WTC11 (cell line): ENCODE results near the gene CADM1. TPM values are rescaled to one million over a fixed set of nuclear protein-coding genes. Genes with fewer than 3 reads are reported as not detected.
A peak's percentile ranks its signal among the peaks of the same experiment; 100 is the strongest.

ENCODE experiments used
- ATAC-seq: fragments of 200-7000 bp; cut with Tn5 transposase; 2 replicates; pipeline ENCODE4 v1.10.0; 2021; ENCODE audit warnings: mild to moderate bottlenecking, moderate library complexity
- CTCF ChIA-PET: fragments of 300-600 bp; sonication (Branson Sonifier 250); formaldehyde crosslinking; loops from one replicate; lab custom pipeline; 2021; ENCODE audit warnings: antibody characterized with exemption; lab: Charles Lee
- POLR2A ChIA-PET: fragments of 350-600 bp; sonication (Branson Sonifier 250); formaldehyde crosslinking; loops from one replicate; lab custom pipeline; 2021; ENCODE audit warnings: antibody characterized with exemption; lab: Charles Lee
- DNase-seq: peaks from one replicate; pipeline ENCODE4 v3.0.0; 2021; ENCODE audit warnings: low spot score
- H3K27ac Mint-ChIP-seq: 2 replicates; pipeline ENCODE4 v1.8.0; 2021; ENCODE audit warnings: mixed read lengths
- H3K27me3 Mint-ChIP-seq: 2 replicates; pipeline ENCODE4 v1.8.0; 2021; ENCODE audit warnings: low read depth, mild to moderate bottlenecking, moderate library complexity, mixed read lengths
- H3K36me3 Mint-ChIP-seq: 2 replicates; pipeline ENCODE4 v1.8.0; 2021; ENCODE audit warnings: mixed read lengths
- H3K4me1 Mint-ChIP-seq: 2 replicates; pipeline ENCODE4 v1.8.0; 2022; ENCODE audit warnings: mixed read lengths
- H3K4me3 Mint-ChIP-seq: 2 replicates; pipeline ENCODE4 v1.8.0; 2021; ENCODE audit warnings: mild to moderate bottlenecking, moderate library complexity, mixed read lengths
- H3K9me3 Mint-ChIP-seq: 2 replicates; pipeline ENCODE4 v1.8.0; 2021; ENCODE audit warnings: mixed read lengths
- AFF4 ChIP-seq: sonication (generic); formaldehyde crosslinking; IDR thresholded peaks from 2 replicates; pipeline ENCODE4 v1.8.1; 2023; ENCODE audit warnings: mild to moderate bottlenecking, missing genetic modification reagents, borderline replicate concordance
- ATF2 ChIP-seq: sonication (generic); formaldehyde crosslinking; IDR thresholded peaks from 2 replicates; pipeline ENCODE4 v1.8.1; 2022; ENCODE audit warnings: low read depth, missing genetic modification reagents, borderline replicate concordance
- CREB1 ChIP-seq: sonication (generic); formaldehyde crosslinking; IDR thresholded peaks from 2 replicates; pipeline ENCODE4 v1.8.0; 2023; ENCODE audit warnings: mild to moderate bottlenecking, missing genetic modification reagents
- IRF1 ChIP-seq: sonication (generic); formaldehyde crosslinking; IDR thresholded peaks from 2 replicates; pipeline ENCODE4 v1.8.0; 2023; ENCODE audit warnings: missing genetic modification reagents
- NFYB ChIP-seq: sonication (generic); formaldehyde crosslinking; conservative IDR thresholded peaks from 2 replicates; pipeline ENCODE4 v1.8.0; 2022; ENCODE audit warnings: low read depth, missing genetic modification reagents
- NR3C1 ChIP-seq: sonication (generic); formaldehyde crosslinking; conservative IDR thresholded peaks from 2 replicates; pipeline ENCODE4 v1.8.1; 2023; ENCODE audit warnings: low read depth, mild to moderate bottlenecking, missing genetic modification reagents
- USF2 ChIP-seq: sonication (generic); formaldehyde crosslinking; IDR thresholded peaks from 2 replicates; pipeline ENCODE4 v1.8.1; 2023; ENCODE audit warnings: mild to moderate bottlenecking, missing genetic modification reagents, moderate library complexity
- ZMAT4 ChIP-seq: fragments of 250-450 bp; sonication (Bioruptor Pico); IDR thresholded peaks from 2 replicates; pipeline ENCODE4 v1.9.0; 2021; ENCODE audit warnings: mild to moderate bottlenecking
- ZNF281 ChIP-seq: sonication (generic); formaldehyde crosslinking; IDR thresholded peaks from 2 replicates; pipeline ENCODE4 v1.8.0; 2023; ENCODE audit warnings: mild to moderate bottlenecking, missing genetic modification reagents
- ZNF396 ChIP-seq: fragments of 250-450 bp; sonication (Bioruptor Pico); IDR thresholded peaks from 2 replicates; pipeline ENCODE4 v1.8.0; 2021; ENCODE audit warnings: mild to moderate bottlenecking, moderate library complexity, borderline replicate concordance
- ZNF416 ChIP-seq: fragments of 250-450 bp; sonication (Bioruptor Pico); IDR thresholded peaks from 2 replicates; pipeline ENCODE4 v1.9.0; 2021; ENCODE audit warnings: mild to moderate bottlenecking, inconsistent platforms
- ZNF423 ChIP-seq: fragments of 250-450 bp; sonication (Bioruptor Pico); IDR thresholded peaks from 2 replicates; pipeline ENCODE4 v2.1.2; 2022; ENCODE audit warnings: mild to moderate bottlenecking, moderate library complexity
- ZNF671 ChIP-seq: fragments of 250-450 bp; sonication (Bioruptor Pico); IDR thresholded peaks from 2 replicates; pipeline ENCODE4 v1.8.0; 2021; ENCODE audit warnings: mild to moderate bottlenecking
- total RNA-seq: library from RNA; stranded (reverse); gene quantifications from 3 replicates; pipeline ENCODE4 v1.2.3, GENCODE V29; 2021
- TF ChIP-seq, protein P1 (sequence below): sonication (generic); formaldehyde crosslinking; IDR thresholded peaks from 2 replicates; pipeline ENCODE4 v1.8.0; 2022; ENCODE audit warnings: mild to moderate bottlenecking, missing genetic modification reagents
- TF ChIP-seq, protein P2 (sequence below): fragments of 200-600 bp; IDR thresholded peaks from 2 replicates; pipeline ENCODE4 v1.8.0; 2022; ENCODE audit warnings: antibody characterized with exemption
- TF ChIP-seq, protein P3 (sequence below): sonication (generic); formaldehyde crosslinking; IDR thresholded peaks from 2 replicates; pipeline ENCODE4 v1.8.1; 2023; ENCODE audit warnings: mild to moderate bottlenecking, missing genetic modification reagents

The CADM1 gene
- total RNA-seq, 1 experiment from 2014 or later, result 26.8 TPM

DNA sequence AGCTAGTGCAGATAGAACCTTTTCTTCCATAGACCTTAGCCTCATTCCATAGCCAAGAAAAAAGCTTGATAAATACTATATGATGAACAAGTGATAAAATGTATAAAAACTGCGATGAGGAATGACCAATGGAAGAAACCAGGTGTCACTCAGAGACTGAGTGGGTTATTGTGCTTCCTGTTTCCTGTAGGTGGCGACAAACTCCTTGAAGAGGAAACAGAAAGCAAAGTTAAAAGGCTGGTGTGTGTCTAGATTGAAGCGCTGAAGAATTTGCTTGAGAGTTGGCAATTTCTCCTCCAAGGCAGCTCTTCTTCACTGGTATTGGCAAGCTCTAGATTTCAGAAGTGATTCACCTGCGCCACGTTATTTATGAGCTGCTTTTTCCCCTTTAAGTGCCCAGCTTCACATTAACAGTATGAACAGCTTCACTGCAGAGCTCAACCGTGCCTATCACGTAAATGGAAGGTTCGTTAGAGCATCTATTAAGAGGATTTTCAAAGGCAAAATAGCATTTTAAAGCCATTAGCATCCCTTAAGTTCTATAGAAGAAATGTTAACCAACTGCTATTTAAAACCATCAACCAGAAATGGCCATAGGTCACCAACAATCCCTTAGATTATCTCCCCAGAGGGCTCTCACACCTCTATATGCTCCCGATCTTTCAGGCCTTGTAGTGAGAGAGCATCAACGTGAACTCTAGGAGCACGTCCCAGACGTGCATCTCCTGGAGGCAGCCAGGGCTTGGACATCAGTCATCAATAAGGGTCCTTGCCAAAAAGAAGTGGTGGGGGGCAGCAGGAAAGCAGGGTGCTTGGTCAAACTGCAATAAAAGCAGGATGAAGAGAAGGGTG is 179.4 kb downstream of the CADM1 start:
- no peak overlapping the region for H3K4me3 Mint-ChIP-seq
- peak; percentile 87 for ATAC-seq
- TF ChIP-seq NFYB (CRISPR knock-in tag) (no peak), ZNF416 (CRISPR knock-in tag) (no peak), ZNF671 (CRISPR knock-in tag) (no peak), ZMAT4 (CRISPR knock-in tag) (no peak), ZNF423 (CRISPR knock-in tag) (no peak), NR3C1 (no peak)
- TF ChIP-seq, protein P1, sequence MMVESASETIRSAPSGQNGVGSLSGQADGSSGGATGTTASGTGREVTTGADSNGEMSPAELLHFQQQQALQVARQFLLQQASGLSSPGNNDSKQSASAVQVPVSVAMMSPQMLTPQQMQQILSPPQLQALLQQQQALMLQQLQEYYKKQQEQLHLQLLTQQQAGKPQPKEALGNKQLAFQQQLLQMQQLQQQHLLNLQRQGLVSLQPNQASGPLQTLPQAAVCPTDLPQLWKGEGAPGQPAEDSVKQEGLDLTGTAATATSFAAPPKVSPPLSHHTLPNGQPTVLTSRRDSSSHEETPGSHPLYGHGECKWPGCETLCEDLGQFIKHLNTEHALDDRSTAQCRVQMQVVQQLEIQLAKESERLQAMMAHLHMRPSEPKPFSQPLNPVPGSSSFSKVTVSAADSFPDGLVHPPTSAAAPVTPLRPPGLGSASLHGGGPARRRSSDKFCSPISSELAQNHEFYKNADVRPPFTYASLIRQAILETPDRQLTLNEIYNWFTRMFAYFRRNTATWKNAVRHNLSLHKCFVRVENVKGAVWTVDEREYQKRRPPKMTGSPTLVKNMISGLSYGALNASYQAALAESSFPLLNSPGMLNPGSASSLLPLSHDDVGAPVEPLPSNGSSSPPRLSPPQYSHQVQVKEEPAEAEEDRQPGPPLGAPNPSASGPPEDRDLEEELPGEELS (CRISPR knock-in tag), result no peak
- TF ChIP-seq, protein P2, sequence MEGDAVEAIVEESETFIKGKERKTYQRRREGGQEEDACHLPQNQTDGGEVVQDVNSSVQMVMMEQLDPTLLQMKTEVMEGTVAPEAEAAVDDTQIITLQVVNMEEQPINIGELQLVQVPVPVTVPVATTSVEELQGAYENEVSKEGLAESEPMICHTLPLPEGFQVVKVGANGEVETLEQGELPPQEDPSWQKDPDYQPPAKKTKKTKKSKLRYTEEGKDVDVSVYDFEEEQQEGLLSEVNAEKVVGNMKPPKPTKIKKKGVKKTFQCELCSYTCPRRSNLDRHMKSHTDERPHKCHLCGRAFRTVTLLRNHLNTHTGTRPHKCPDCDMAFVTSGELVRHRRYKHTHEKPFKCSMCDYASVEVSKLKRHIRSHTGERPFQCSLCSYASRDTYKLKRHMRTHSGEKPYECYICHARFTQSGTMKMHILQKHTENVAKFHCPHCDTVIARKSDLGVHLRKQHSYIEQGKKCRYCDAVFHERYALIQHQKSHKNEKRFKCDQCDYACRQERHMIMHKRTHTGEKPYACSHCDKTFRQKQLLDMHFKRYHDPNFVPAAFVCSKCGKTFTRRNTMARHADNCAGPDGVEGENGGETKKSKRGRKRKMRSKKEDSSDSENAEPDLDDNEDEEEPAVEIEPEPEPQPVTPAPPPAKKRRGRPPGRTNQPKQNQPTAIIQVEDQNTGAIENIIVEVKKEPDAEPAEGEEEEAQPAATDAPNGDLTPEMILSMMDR, result peak; percentile 62; the same call in 1 of the 2 replicates
- TF ChIP-seq, all 79 proteins: peak for 1
- no peak overlapping the region for H3K27ac Mint-ChIP-seq
- ChIA-PET CTCF (interaction anchor here (0.6 to 2.3 kb wide), 13 partner anchors 8 to 550 kb away, joined by 3 to 15 read pairs (median 3); partner anchors contain the start of gene CADM1), POLR2A (interaction anchor here (0.5 kb wide), 1 partner anchor 249 kb away, joined by 5 read pairs; no protein-coding TSS in a partner anchor)
- peaks cover 6% of the 10 kb centered on the region for H3K4me1 Mint-ChIP-seq
- H3K36me3 Mint-ChIP-seq, result no peaks in the 10 kb centered on the region
- no peaks in the 10 kb centered on the region for H3K9me3 Mint-ChIP-seq
- H3K27me3 Mint-ChIP-seq, result no peaks in the 10 kb centered on the region
- peak; percentile 13 for DNase-seq

DNA sequence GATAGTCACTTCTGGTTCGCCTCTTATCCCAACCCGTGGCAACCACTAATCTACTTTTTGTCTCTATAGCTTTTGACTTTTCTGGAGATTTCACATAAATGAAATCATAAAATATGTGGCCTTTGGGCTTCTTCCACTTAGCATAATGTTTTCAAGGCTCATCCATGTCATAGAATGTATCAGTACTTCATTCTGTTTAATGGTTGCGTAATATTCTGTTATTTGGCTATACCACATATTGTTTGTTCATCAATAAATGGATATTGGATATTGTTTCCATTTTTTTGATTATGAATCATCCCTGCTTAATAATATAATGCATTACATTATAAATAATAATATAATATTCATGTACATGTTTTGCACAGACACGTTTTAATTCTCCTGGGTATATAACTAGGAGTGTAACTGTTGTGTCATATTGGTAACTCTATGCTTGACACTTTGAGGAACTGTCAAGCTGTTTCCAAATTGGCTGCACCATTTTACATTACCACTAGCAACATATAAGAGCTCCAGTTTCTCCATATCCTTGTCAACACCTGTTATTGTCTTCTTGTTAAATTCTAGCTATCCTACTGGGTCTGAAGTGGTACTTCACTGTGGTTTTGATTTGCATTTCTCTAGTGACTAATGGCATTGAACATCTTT is 181.5 kb downstream of the CADM1 start:
- Mint-ChIP-seq H3K9me3 (no peaks in the 10 kb centered on the region), H3K4me1 (peaks cover 6% of the 10 kb centered on the region), H3K36me3 (no peaks in the 10 kb centered on the region), H3K4me3 (no peak overlapping the region), H3K27me3 (no peaks in the 10 kb centered on the region), H3K27ac (no peak overlapping the region)
- DNase-seq, result no peak
- ChIA-PET CTCF (interaction anchor here (0.9 to 1.2 kb wide), 2 partner anchors 106 to 356 kb away, joined by 3 to 6 read pairs; no protein-coding TSS in a partner anchor), POLR2A (no interaction called here)
- no peak for ATAC-seq
- TF ChIP-seq ZNF281 (CRISPR knock-in tag), result no peak
- no peak for TF ChIP-seq USF2 (CRISPR knock-in tag)
- TF ChIP-seq CREB1 (CRISPR knock-in tag), result no peak
- TF ChIP-seq ZNF396 (CRISPR knock-in tag), result no peak
- TF ChIP-seq, protein P3, sequence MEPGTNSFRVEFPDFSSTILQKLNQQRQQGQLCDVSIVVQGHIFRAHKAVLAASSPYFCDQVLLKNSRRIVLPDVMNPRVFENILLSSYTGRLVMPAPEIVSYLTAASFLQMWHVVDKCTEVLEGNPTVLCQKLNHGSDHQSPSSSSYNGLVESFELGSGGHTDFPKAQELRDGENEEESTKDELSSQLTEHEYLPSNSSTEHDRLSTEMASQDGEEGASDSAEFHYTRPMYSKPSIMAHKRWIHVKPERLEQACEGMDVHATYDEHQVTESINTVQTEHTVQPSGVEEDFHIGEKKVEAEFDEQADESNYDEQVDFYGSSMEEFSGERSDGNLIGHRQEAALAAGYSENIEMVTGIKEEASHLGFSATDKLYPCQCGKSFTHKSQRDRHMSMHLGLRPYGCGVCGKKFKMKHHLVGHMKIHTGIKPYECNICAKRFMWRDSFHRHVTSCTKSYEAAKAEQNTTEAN (CRISPR knock-in tag), result no peak
- no peak for TF ChIP-seq IRF1 (CRISPR knock-in tag)
- TF ChIP-seq AFF4 (CRISPR knock-in tag), result no peak
- TF ChIP-seq ATF2 (CRISPR knock-in tag), result no peak
